Measurements from ENCODE around the gene CCL28.

- TF ChIP-seq CTCF (conservative IDR thresholded peaks at IDR 0.05; ENCODE audit: low read depth, low read length) (no peak), EZH2 (IDR thresholded peaks at IDR 0.05; ENCODE audit: low read length, unreplicated experiment) (no peak), EZH2phosphoT487 (IDR thresholded peaks at IDR 0.05; ENCODE audit: borderline replicate concordance, low read length) (no peak)
Observed at GRCh38 chr5:43390471-43390870, 21.7 kb downstream of the CCL28 start.

Data from PC-3 (cell line).